ENCODE data around the gene NUCKS1. TPM values are rescaled to one million over a fixed set of nuclear protein-coding genes. Genes with fewer than 3 reads are reported as not detected.

The NUCKS1 gene
- total RNA-seq, 1 experiment from 2014 or later = 237 TPM

DNA sequence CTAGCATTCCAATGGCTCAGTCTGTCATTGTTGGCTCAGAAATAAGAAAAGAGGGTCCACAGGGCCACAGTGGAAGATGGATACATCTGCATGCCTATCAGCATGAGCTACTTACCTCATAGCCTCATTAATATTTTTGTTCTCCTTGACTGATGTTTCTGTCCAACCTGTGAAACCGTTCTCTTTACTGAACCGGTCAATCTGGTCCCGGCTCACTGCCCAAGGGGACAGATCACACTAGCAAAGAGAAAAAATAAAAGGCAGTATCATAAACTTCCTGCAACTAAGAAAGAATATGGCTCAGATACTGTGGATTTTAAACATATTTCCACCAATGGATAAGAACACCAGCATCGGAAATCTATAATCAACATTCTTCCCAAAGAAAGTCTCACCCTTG is 20.6 kb upstream of the NUCKS1 start:
- POLR2A ChIA-PET = no interaction called here
- H3K27ac ChIP-seq (ENCODE audit: low read depth, low read length) = no peak overlapping the region
- no peaks in the 10 kb centered on the region for H3K79me2 ChIP-seq (ENCODE audit: insufficient read depth, low read length)
- DNase-seq (ENCODE audit: low read depth, low spot score) (no peak), ATAC-seq (no peak)
- H3K4me1 ChIP-seq (ENCODE audit: control insufficient read depth in 1 of 2, insufficient read depth in 2 of 2, low read length in 2 of 2) = peaks cover 3 to 17% of the 10 kb centered on the region in 2 experiments; a peak in 3 of 4 replicates
- H3K4me3 ChIP-seq (replicated peaks in 1 of 2; ENCODE audit: low read depth in 1 of 2, low read length in 2 of 2) = no peak overlapping the region
- no peaks in the 10 kb centered on the region for H3K9me3 ChIP-seq (ENCODE audit: control insufficient read depth in 1 of 2, insufficient read depth in 1 of 2, low read depth in 1 of 2, low read length in 2 of 2)
- BruUV-seq (replicated peaks) = no TSS peak
- intact Hi-C loops (cut with micrococcal nuclease) = no loop called here
- H3K9me2 ChIP-seq (ENCODE audit: insufficient read depth) = no peaks in the 10 kb centered on the region
- no peak overlapping the region for H3K9ac ChIP-seq (ENCODE audit: low read length)
- RAD21 ChIA-PET (ENCODE audit: low non-redundant PET in 1 of 2, low total read pairs in 2 of 2, uncharacterized antibody in 2 of 2, unreplicated experiment in 2 of 2) = no interaction called here
- TF ChIP-seq FOSL1 (IDR thresholded peaks at IDR 0.05; ENCODE audit: low read depth) = no peak
- TF ChIP-seq POLR2A (IDR thresholded peaks at IDR 0.05; ENCODE audit: borderline replicate concordance, extremely low read depth, insufficient read depth, insufficient read length) = no peak
- TF ChIP-seq EZH2 (IDR thresholded peaks at IDR 0.05) = no peak
- TF ChIP-seq JUND (IDR thresholded peaks at IDR 0.05) = no peak
- no peak for TF ChIP-seq ELF1 (IDR thresholded peaks at IDR 0.05; ENCODE audit: borderline replicate concordance, low read depth)
- no peak for TF ChIP-seq ZNF274 (IDR thresholded peaks at IDR 0.05; ENCODE audit: low read depth, low read length)
- TF ChIP-seq ZFX (IDR thresholded peaks at IDR 0.05) = no peak
- no peak overlapping the region for H2AFZ ChIP-seq (ENCODE audit: low read depth, low read length, poor library complexity, severe bottlenecking)
- H3K27me3 ChIP-seq (ENCODE audit: insufficient read depth, low read length) = no peaks in the 10 kb centered on the region
- no peak overlapping the region for H3K4me2 ChIP-seq (ENCODE audit: low read length)
- CTCF ChIA-PET = no interaction called here
- H3K36me3 ChIP-seq (ENCODE audit: control insufficient read depth in 1 of 2, insufficient read depth in 2 of 2, low read length in 2 of 2) = peaks cover 0 to 2% of the 10 kb centered on the region in 2 experiments; a peak in 1 of 4 replicates
- H4K20me1 ChIP-seq (ENCODE audit: insufficient read depth) = no peaks in the 10 kb centered on the region

- intact Hi-C loops (cut with micrococcal nuclease) = no loop called here
- CTCF ChIA-PET = no interaction called here
- no peaks in the 10 kb centered on the region for H3K9me2 ChIP-seq (ENCODE audit: insufficient read depth)
- no peaks in the 10 kb centered on the region for H3K27me3 ChIP-seq (ENCODE audit: insufficient read depth, low read length)
- POLR2A ChIA-PET = no interaction called here
- no TSS peak for BruUV-seq (replicated peaks)
- DNase-seq (ENCODE audit: low read depth, low spot score) (no peak), ATAC-seq (no peak)
- H3K27ac ChIP-seq (ENCODE audit: low read depth, low read length) = no peak overlapping the region
- H3K79me2 ChIP-seq (ENCODE audit: insufficient read depth, low read length) = no peaks in the 10 kb centered on the region
- RAD21 ChIA-PET (ENCODE audit: low non-redundant PET in 1 of 2, low total read pairs in 2 of 2, uncharacterized antibody in 2 of 2, unreplicated experiment in 2 of 2) = no interaction called here
- H3K4me2 ChIP-seq (ENCODE audit: low read length) = no peak overlapping the region
- peaks cover 3 to 10% of the 10 kb centered on the region in 2 experiments; a peak in 3 of 4 replicates for H3K4me1 ChIP-seq (ENCODE audit: control insufficient read depth in 1 of 2, insufficient read depth in 2 of 2, low read length in 2 of 2)
- no peak overlapping the region for H3K4me3 ChIP-seq (replicated peaks in 1 of 2; ENCODE audit: low read depth in 1 of 2, low read length in 2 of 2)
- H3K9me3 ChIP-seq (ENCODE audit: control insufficient read depth in 1 of 2, insufficient read depth in 1 of 2, low read depth in 1 of 2, low read length in 2 of 2) = no peaks in the 10 kb centered on the region
- H4K20me1 ChIP-seq (ENCODE audit: insufficient read depth) = no peaks in the 10 kb centered on the region
- TF ChIP-seq CEBPB (IDR thresholded peaks at IDR 0.05; ENCODE audit: low read depth) (no peak), POLR2AphosphoS5 (IDR thresholded peaks at IDR 0.05; ENCODE audit: low read depth, low read length) (no peak), ZBTB33 (IDR thresholded peaks at IDR 0.05; ENCODE audit: extremely low read depth, insufficient replicate concordance, low read length) (no peak), SRF (IDR thresholded peaks at IDR 0.05; ENCODE audit: low read depth) (no peak), ZFX (IDR thresholded peaks at IDR 0.05) (no peak), YY1 (IDR thresholded peaks at IDR 0.05; ENCODE audit: extremely low read depth, insufficient replicate concordance, low read depth, low read length) (no peak), SIN3A (IDR thresholded peaks at IDR 0.05; ENCODE audit: low read depth) (no peak)
- no peak overlapping the region for H2AFZ ChIP-seq (ENCODE audit: low read depth, low read length, poor library complexity, severe bottlenecking)
- peaks cover 0 to 2% of the 10 kb centered on the region in 2 experiments; a peak in 1 of 4 replicates for H3K36me3 ChIP-seq (ENCODE audit: control insufficient read depth in 1 of 2, insufficient read depth in 2 of 2, low read length in 2 of 2)
- H3K9ac ChIP-seq (ENCODE audit: low read length) = no peak overlapping the region
Observed at GRCh38 chr1:205769641-205770365, 19.8 kb upstream of the NUCKS1 start.
